GM21717 (cell line): ENCODE results near the gene DEPDC7.
"Not testable (repeated sequence)": the region's sequence is repeated elsewhere in the genome, so short reads cannot be mapped to it uniquely, and the experiment has no call there.

ENCODE experiments used
- ATAC-seq: cut with Tn5 transposase; IDR thresholded peaks from one replicate; pipeline ENCODE4 v1.9.1; 2021; ENCODE audit warnings: mild to moderate bottlenecking, moderate library complexity; ENCODE audit not compliant: unreplicated experiment

The DEPDC7 gene

DNA sequence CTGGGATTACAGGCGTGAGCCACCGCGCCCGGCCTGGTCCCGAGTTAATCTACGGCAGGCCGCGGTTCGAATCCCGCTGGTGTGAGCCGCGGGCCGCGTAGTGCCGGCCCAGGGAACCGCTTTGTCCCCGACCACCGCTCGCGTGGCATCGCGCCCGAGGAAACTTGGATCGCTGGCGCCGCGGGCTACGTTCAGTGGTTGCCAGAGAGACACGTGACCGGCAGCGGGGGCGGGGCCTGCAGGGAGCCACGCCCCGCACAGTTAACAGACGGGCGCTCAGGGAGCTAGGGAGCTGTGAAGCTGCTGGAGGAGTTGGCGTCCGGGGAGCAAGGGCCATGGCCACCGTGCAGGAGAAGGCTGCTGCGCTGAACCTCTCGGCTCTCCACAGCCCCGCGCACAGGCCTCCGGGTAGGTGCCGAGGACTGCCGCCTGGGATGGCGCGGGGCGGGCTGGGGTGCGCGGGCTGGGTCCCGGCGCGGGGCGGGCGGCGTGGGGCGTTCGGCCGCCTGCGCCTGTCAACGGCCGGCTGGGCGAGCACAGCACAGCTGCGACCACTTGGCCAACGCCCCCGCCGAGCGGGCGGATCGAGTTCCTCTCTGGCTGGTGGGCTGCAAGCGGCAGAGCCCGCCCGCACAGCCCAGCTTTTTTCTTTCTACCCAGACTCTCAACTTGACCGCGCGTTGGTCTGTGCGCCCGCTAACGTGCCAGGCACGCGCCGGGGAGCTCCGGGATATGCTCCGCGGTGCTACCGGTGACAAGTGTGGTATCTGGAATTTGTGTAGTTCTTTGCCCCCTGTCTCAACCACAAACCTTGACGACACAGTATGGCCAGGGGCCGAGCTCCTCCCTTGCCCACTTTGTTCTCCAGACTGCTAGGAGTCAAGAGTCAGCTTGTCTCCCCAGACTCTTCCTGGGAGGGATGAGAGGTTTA is at the start of gene DEPDC7:
Gene DEPDC7 (plus strand): TSS at position 258 of the 931 bp plus-strand sequence. CDS start 78 bp downstream, at position 336.
- peak; percentile 62 for ATAC-seq

DNA sequence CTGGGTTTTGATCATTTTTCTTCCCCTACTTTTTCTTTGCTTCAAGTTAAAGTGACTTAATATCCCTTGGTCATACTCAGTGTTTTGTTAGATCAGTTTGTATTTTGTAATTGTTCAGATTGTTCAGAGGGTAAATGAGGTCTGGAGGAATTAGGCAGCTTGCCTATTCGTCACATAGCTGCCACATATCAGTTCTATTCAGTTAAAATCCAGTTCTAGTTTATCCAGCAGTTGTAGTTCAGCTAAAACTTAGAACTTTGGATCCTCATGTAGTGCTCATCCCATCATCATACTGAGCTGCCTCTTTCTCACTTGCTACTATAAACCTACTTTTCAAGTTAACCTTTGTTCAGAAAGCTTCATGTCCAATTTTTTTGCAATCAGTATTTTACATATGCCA is 47.1 kb upstream of the DEPDC7 start:
- no peak for ATAC-seq

DNA sequence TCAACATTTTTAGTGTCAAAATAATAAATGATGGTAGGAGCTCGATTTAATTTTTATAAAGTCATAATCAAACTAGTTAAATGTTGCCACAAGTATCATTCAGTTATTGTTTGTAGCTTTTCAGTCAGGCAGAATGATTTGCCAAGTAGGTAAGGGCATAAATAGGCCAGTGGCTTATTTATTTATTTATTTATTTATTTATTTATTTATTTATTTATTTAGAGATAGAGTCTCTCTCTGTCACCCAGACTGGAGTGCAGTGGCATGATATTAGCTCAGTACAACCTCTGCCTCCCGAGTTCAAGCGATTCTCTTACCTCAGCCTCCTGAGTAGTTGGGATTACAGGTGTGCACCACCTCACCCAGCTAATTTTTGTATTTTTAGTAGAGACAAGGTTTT is 43.4 kb upstream of the DEPDC7 start:
- ATAC-seq, result not testable (repeated sequence)

GRCh38 chr11:32972781-32973180 is 42.9 kb upstream of the DEPDC7 start:
- ATAC-seq, result no peak

- no peak for ATAC-seq
These were observed 33.1 kb upstream of the DEPDC7 start for GRCh38 chr11:32982626-32983025.

DNA sequence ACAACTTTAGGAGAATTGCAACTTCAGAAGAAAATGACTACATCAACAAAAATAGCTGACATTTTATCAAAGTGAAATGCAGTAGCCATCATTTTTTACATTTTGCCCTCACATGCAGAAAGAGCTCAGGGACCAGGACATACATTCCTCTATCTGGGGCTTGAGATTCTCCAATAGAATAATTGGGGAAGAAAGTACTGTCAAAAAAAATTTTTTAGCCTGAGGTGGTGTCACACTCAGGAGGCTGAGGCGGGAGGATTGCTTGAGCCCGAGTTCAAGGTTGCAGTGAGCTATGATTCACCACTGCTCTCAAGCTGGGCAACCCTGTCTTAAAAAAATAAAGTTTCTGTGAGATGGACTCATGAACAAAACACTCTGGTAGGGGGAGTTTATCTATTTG is 32.2 kb upstream of the DEPDC7 start:
- no peak for ATAC-seq

DNA sequence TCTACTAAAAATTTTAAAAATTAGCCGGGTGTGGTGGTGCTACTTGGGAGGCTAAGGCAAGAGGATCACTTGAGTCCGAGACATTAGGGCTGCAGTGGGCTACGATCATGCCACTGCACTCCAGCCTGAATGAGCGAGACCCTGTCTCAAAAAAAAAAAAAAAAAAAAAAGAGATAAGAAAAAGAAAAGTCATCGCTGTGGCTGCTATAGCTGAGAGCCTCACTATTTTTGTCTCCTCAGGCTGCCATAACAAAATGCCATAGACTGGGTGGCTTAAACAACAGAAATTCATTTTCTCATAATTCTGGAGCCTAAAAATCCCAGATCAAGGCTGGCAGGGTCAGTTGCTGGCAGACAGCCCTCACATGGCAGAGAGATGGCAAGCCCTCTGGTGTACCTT is 30.1 kb upstream of the DEPDC7 start:
- no peak for ATAC-seq

GRCh38 chr11:32987851-32988250 is 27.8 kb upstream of the DEPDC7 start:
- no peak for ATAC-seq

- ATAC-seq, result no peak
These were observed 25.2 kb upstream of the DEPDC7 start for GRCh38 chr11:32990481-32990880.

- ATAC-seq, result no peak
These were observed 24.3 kb upstream of the DEPDC7 start for GRCh38 chr11:32991427-32991826.

- no peak for ATAC-seq
These were observed 23.8 kb upstream of the DEPDC7 start for GRCh38 chr11:32991898-32992297.

DNA sequence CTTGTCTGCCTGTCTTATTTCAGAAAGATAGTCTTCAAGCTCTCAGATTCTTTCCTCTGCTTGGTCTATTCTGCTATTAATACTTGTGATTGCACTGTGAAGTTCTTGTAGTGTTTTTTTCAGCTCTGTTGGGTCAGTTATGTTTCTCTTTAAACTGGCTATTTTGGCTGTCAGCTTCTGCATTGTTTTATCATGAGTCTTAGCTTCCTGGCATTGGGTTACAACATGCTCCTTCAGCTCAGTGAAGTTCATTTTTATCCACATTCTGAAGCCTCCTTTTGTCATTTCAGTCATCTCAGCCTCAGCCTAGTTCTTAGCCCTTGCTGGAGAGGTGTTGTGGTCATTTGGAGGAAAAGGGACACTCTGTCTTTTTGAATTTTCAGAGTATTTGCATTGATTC is 15.5 kb upstream of the DEPDC7 start:
- no peak for ATAC-seq

DNA sequence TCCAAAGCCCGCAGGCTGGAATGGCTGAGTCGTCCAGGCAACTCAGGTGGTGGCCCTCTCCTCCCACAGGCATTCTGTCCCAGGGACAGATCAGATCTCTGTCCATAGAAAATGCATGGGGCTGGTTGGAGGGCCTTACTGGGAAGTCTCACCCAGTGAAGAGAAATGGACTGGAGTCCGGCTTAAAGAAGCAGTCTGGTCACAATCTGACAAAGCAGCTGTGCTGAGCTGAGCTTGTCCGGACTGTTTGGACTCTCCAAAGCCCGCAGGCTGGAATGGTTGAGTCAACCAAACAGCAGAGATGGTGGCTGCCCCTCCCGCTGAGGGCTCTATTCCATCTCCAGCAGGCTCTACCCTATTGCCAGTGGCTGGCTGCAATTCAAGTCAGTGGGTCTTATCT is 14.4 kb upstream of the DEPDC7 start:
- no peak for ATAC-seq

GRCh38 chr11:33001751-33002542 is 13.7 kb upstream of the DEPDC7 start:
- no peak for ATAC-seq

DNA sequence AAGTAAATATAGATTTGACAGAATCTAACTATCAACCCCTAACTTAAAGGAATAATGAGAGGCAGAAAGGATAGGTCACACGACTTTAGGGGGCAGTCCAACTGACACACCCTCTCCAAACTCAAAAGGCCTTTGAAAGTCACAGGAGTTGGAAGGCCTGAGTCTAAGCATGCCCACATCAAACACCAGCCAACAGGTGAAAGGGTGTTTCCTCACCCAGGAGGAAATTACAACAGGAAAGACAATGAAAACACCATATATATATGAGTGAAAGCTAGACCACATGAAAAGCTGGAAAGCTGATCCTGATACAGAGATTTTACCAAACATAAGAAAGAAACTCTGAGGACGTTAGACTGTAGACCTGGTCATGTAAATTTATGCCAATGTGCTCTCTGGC is 10.5 kb upstream of the DEPDC7 start:
- no peak for ATAC-seq

- ATAC-seq, result no peak
These were observed 9.7 kb upstream of the DEPDC7 start for GRCh38 chr11:33006010-33006409.

DNA sequence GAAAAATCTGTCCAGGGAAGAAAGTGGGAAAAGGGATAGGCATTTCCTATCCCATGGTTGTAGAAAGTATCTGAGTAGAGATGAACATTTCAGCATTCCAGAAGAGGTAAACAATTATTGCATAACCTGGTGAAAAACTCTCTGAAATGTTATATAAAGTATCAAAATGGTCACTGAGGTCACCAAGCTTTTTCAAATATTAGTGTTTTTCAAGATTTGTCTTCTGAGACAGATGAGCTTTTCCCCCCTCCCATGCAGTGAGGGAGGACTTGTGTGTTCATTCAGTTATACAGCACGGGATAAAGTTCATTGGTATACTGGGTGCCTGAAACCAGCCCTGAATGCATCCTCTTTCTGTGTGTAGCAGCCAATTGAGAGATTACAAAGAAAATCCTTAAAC is 1.9 kb upstream of the DEPDC7 start:
- ATAC-seq, result no peak

GRCh38 chr11:33016654-33017053 is 976 bp downstream of the DEPDC7 start:
- ATAC-seq, result no peak

DNA sequence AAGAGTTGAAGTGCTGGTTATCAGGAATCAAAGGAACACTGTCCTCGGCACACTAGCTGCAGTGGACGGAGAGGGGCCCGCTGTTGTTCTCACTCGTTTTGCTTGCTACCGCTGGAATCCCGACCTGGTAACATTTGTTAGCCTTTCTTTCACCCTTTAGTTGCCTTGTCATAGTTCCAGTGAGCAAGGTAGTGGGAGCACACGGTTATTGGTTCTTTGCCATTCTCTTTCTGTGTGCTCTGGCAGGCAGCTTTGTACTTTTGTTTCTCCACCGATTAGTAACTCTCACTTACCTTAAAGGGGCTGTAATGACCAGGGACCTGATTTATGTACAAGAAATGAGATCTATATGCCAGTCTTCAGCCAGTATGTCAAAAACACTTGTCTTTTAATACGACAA is 1.8 kb downstream of the DEPDC7 start:
- ATAC-seq, result no peak

- no peak for ATAC-seq
These were observed 2.3 kb downstream of the DEPDC7 start for GRCh38 chr11:33017965-33018364.

DNA sequence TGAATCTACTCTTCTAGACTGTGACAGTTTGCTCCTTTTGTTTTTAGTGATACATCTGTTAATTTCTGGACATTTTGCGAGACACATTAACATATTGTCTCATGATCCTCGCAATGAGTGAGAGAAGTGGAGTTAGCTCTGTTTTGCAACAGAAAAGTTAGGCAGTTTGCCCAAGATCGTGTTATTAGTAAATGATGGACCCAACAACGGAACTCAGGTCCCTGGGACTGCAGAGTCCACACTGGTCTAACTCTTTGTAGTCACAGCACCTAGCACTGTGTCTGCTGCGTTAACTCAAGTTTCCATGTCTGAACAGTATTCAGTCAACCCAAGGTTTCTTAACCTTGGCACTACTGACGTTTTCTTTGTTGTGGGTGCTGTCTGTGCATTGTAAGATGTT is 3.2 kb downstream of the DEPDC7 start:
- no peak for ATAC-seq

DNA sequence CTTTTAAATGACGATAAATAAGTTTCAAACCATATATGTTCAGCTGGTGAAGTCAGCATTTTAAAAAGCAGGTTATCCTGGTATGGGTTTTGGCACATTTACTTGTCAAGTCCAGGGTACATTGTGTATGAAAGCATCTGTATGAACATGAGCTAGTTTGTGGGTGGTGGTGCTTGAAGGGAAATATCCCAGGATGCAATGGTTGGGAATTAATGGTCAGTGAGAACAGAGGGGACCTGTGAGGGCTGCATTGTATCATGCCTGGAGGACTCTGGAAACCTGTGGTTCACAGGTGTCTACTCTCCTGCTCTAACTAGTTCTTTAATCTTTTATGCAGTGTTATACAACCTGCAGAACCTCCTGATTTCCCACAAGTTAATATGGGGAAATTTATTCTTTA is 5.8 kb downstream of the DEPDC7 start:
- no peak for ATAC-seq
